ENCODE data around the gene BICC1. TPM values are rescaled to one million over a fixed set of nuclear protein-coding genes. Genes with fewer than 3 reads are reported as not detected.

The BICC1 gene
- total and polyA plus RNA-seq, 2 of the 4 experiments (the other 2 are of a cell fraction), result 5.7 to 42.5 TPM

DNA sequence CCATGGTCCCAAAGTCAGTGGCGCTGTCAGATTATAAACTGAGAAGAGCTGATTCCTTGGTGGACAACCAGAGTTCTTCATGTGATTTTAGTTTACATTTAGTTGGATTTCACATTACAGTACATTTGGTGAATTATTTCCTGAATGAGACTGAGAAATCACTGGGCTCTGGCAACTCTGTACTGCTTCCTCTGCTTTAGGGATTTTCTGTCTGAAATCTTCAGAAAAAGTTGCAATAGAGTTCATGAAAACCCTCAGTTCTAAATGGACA is 242.6 kb downstream of the BICC1 start:
- H2AFZ ChIP-seq (replicated peaks; ENCODE audit: low read length, poor library complexity), result no peak overlapping the region
- H3K18ac ChIP-seq (ENCODE audit: low read depth, low read length), result peak overlapping the region; percentile 34; the same call in 1 of the 2 replicates
- H3K56ac ChIP-seq (ENCODE audit: extremely low read depth, insufficient read depth, low read length), result no peak overlapping the region
- intact Hi-C loops (cut with micrococcal nuclease), result loop anchor here (5.0 kb wide), 1 partner anchor 108 kb away; no protein-coding TSS in a partner anchor
- ChIA-PET CTCF (no interaction called here), POLR2A (ENCODE audit: unreplicated experiment) (no interaction called here)
- H4K5ac ChIP-seq (ENCODE audit: low read depth, low read length), result no peak overlapping the region
- peak overlapping the region; percentile 4; the same call in 1 of the 2 replicates for H3K9ac ChIP-seq (ENCODE audit: low read depth, low read length)
- 0 out of 2 replicates have a peak overlapping the region, but pooled peaks have one; percentile 11 for H3K4ac ChIP-seq (ENCODE audit: low read depth, low read length)
- H2AK9ac ChIP-seq (replicated peaks; ENCODE audit: low read depth, low read length, poor library complexity), result no peak overlapping the region
- H4K8ac ChIP-seq (ENCODE audit: low read depth in 2 of 2, low read length in 2 of 2), result no peak overlapping the region
- H4K91ac ChIP-seq (ENCODE audit: insufficient read depth, low read depth, low read length), result no peak overlapping the region
- in situ Hi-C loops (cut with MboI; ENCODE audit: low sequenced_read_pairs), result no loop called here
- dilution Hi-C loops (cut with HindIII; ENCODE audit: low sequenced_read_pairs, unreplicated experiment), result no loop called here
- no peak overlapping the region for H2BK15ac ChIP-seq (ENCODE audit: low read depth, low read length)
- peak overlapping the region; percentile 32; the same call in 1 of the 2 replicates for H3K23ac ChIP-seq (ENCODE audit: low read depth, low read length)
- TF ChIP-seq MAZ (IDR thresholded peaks at IDR 0.05; ENCODE audit: borderline replicate concordance, low read depth, low read length) (no peak), BHLHE40 (IDR thresholded peaks at IDR 0.05; ENCODE audit: low read depth, low read length) (no peak), RCOR1 (IDR thresholded peaks at IDR 0.05; ENCODE audit: insufficient replicate concordance, low read length) (no peak)
- DNase-seq, result no peak
- WGBS, 2 experiments (ENCODE audit: extremely low coverage in 2 of 2, insufficient read length in 1 of 2), result no CpG with 5 or more reads among the region's 1 CpG
- BruUV-seq (replicated peaks), result no TSS peak
- no peaks in the 10 kb centered on the region for H3K27me3 ChIP-seq (ENCODE audit: control insufficient read depth, insufficient read depth, low read length)
- peak overlapping the region; percentile 56; the same call in 1 of the 2 replicates for H3K27ac ChIP-seq (ENCODE audit: insufficient read depth, low read length)
- H4K20me1 ChIP-seq (ENCODE audit: insufficient read depth, low read length), result 0 out of 2 replicates have a peak, but pooled peaks cover 3% of the 10 kb centered on the region
- H3K79me1 ChIP-seq (ENCODE audit: low read depth in 1 of 2, low read length in 2 of 2), result peaks cover 10 to 11% of the 10 kb centered on the region in 2 experiments; a peak in 3 of 4 replicates
- no peaks in the 10 kb centered on the region for H3K36me3 ChIP-seq (ENCODE audit: control insufficient read depth, insufficient read depth, low read length)
- ATAC-seq (ENCODE audit: low read depth), result no peak; the same call in 1 of the 2 replicates
- H3K14ac ChIP-seq (replicated peaks; ENCODE audit: low read depth, low read length), result no peak overlapping the region
- H3K4me3 ChIP-seq (ENCODE audit: insufficient read depth, low read depth, low read length), result no peak overlapping the region
- peak overlapping the region; percentile 20; the same call in 1 of the 2 replicates for H2BK120ac ChIP-seq (ENCODE audit: low read depth, low read length)
- peaks cover 16% of the 10 kb centered on the region for H3K4me1 ChIP-seq (ENCODE audit: control insufficient read depth, insufficient read depth, low read length)
- H3K4me2 ChIP-seq (ENCODE audit: low read depth, low read length), result peak overlapping the region; percentile 46
- H2AK5ac ChIP-seq (ENCODE audit: low read depth, low read length), result 0 out of 2 replicates have a peak overlapping the region, but pooled peaks have one; percentile 44
- no peaks in the 10 kb centered on the region for H3K9me3 ChIP-seq (ENCODE audit: control insufficient read depth, insufficient read depth, low read length)
- H2BK20ac ChIP-seq (ENCODE audit: low read depth, low read length), result no peak overlapping the region
- H2BK5ac ChIP-seq (ENCODE audit: low read depth, low read length, poor library complexity, severe bottlenecking), result peak overlapping the region; percentile 6
- H3K9me1 ChIP-seq (ENCODE audit: insufficient read depth, low read length), result peaks cover 4% of the 10 kb centered on the region

All from IMR-90 (cell line).